Neural progenitor cell (in vitro differentiated cells): ENCODE results near the gene USP53. TPM values are rescaled to one million over a fixed set of nuclear protein-coding genes. Genes with fewer than 3 reads are reported as not detected.

Experiments
- DNase-seq: peaks from one replicate; pipeline ENCODE4 v3.0.0-alpha.2; 2016; ENCODE audit warnings: low spot score
- H2AFZ ChIP-seq: fragments of 200-600 bp; sonication (generic); replicated peaks from 2 replicates; pipeline ENCODE4 v1.6.1; 2016; ENCODE audit warnings: antibody characterized with exemption
- H3F3A ChIP-seq: fragments of 200-600 bp; sonication (generic); 2 replicates; pipeline ENCODE4 v1.6.1; 2016; ENCODE audit warnings: antibody characterized with exemption, low read depth
- H3K27ac ChIP-seq: fragments of 200-600 bp; sonication (generic); 2 replicates; pipeline ENCODE4 v1.5.1; 2016; ENCODE audit warnings: mild to moderate bottlenecking
- H3K27me3 ChIP-seq: fragments of 200-600 bp; sonication (generic); 2 replicates; pipeline ENCODE4 v1.6.1; 2016; ENCODE audit warnings: mild to moderate bottlenecking, moderate library complexity
- H3K36me3 ChIP-seq: fragments of 200-600 bp; sonication (generic); 2 replicates; pipeline ENCODE4 v1.5.1; 2016
- H3K4me1 ChIP-seq: fragments of 200-600 bp; sonication (generic); 2 replicates; pipeline ENCODE4 v1.6.1; 2016; ENCODE audit warnings: mixed run types
- H3K4me2 ChIP-seq: fragments of 200-600 bp; sonication (generic); 2 replicates; pipeline ENCODE4 v1.6.1; 2016
- H3K4me3 ChIP-seq: fragments of 200-600 bp; sonication (generic); 2 replicates; pipeline ENCODE4 v1.5.1; 2016
- H3K79me2 ChIP-seq: fragments of 200-600 bp; sonication (generic); 2 replicates; pipeline ENCODE4 v1.6.1; 2016; ENCODE audit warnings: low read depth
- H3K9ac ChIP-seq: fragments of 200-600 bp; sonication (generic); 2 replicates; pipeline ENCODE4 v1.6.1; 2016
- H3K9me3 ChIP-seq: fragments of 200-600 bp; sonication (generic); 2 replicates; pipeline ENCODE4 v1.5.1; 2016; ENCODE audit warnings: low read depth
- H4K20me1 ChIP-seq: fragments of 200-600 bp; sonication (generic); 2 replicates; pipeline ENCODE4 v1.6.1; 2016; ENCODE audit warnings: low read depth
- H3K27ac Mint-ChIP-seq: 3 replicates; pipeline ENCODE4 v1.8.0; 2021; ENCODE audit warnings: mixed read lengths
- H3K27me3 Mint-ChIP-seq: 2 replicates; pipeline ENCODE4 v1.8.0; 2022; ENCODE audit warnings: low read depth, mild to moderate bottlenecking, inconsistent platforms, moderate library complexity, mixed read lengths; ENCODE audit not compliant: insufficient read depth
- H3K36me3 Mint-ChIP-seq: 3 replicates; pipeline ENCODE4 v1.8.0; 2021; ENCODE audit warnings: mixed read lengths
- H3K4me1 Mint-ChIP-seq: 3 replicates; pipeline ENCODE4 v1.8.0; 2021; ENCODE audit warnings: mixed read lengths
- H3K4me3 Mint-ChIP-seq: 3 replicates; pipeline ENCODE4 v1.8.0; 2021; ENCODE audit warnings: mild to moderate bottlenecking, moderate library complexity, mixed read lengths
- H3K9me3 Mint-ChIP-seq: 3 replicates; pipeline ENCODE4 v1.8.0; 2020; ENCODE audit warnings: mixed read lengths
- EZH2 ChIP-seq: fragments of 200-600 bp; sonication (generic); IDR thresholded peaks from 2 replicates; pipeline ENCODE4 v1.6.1; 2017; ENCODE audit warnings: antibody characterized with exemption, mild to moderate bottlenecking, moderate library complexity
- EZH2phosphoT487 ChIP-seq: fragments of 200-600 bp; sonication (generic); IDR thresholded peaks from 2 replicates; pipeline ENCODE4 v1.6.1; 2017; ENCODE audit warnings: antibody characterized with exemption
- total RNA-seq: library from RNA; depleted of rRNA; stranded (reverse); fragments of >200 nt; gene quantifications from 2 replicates; pipeline ENCODE4 v1.2.3, GENCODE V29; 2015; ENCODE audit warnings: low replicate concordance
- TF ChIP-seq, protein P1 (sequence below): fragments of 200-600 bp; sonication (generic); IDR thresholded peaks from 2 replicates; pipeline ENCODE4 v1.5.1; 2017; ENCODE audit warnings: antibody characterized with exemption, mild to moderate bottlenecking

Gene USP53
- total RNA-seq, 1 donor from 2014 or later, result 38.7 TPM

DNA sequence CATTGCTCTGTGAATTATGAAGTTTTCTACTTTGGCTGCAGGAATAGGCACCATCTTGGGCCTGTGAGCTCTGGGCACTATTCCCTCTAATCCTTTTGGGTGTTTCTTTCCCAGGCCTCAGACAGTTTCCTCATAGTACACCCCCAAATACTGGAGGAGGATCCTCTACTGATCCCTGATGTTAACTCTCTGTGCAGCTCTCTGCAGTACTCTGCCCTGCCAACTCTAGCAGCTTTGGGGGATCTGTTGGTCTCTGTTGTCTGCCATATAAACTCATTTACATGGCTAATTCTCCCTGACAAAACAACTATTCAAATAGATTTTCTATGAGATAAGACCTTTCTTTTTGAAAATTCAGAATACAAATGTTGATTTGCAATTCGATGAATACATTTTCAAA, 29.9 kb downstream of the USP53 start:
- no peaks in the 10 kb centered on the region for H3K36me3 ChIP-seq
- peaks cover 7% of the 10 kb centered on the region for H3K4me1 Mint-ChIP-seq

DNA sequence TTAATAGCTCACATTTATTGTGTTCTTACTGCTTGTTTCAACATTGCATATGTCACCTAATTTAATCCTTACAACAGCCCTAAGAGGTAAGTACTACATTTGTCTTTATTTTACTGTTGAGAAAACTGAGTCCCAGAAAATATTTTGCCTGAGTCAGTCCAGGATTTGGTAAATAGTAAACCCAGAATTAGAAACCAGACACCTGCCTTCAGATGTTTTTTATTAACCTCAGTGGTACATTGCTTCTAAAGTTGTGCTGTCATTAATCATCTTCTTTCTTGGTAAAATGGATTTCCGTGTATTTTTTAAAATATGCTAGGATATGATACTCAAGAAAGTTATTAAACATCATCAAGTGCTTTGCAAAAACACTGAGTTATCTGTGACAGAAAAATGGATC, 31.4 kb downstream of the USP53 start:
- Histone ChIP-seq H3K79me2 (no peaks in the 10 kb centered on the region), H3K4me1 (peaks cover 19% of the 10 kb centered on the region), H3K4me2 (no peak overlapping the region), H3K36me3 (no peaks in the 10 kb centered on the region), H4K20me1 (no peaks in the 10 kb centered on the region), H3K4me3 (no peak overlapping the region), H3F3A (no peaks in the 10 kb centered on the region), H3K27me3 (no peaks in the 10 kb centered on the region), H3K9me3 (no peaks in the 10 kb centered on the region), H2AFZ (no peak overlapping the region), H3K27ac (no peak overlapping the region), H3K9ac (no peak overlapping the region)
- no peaks in the 10 kb centered on the region for H3K36me3 Mint-ChIP-seq
- TF ChIP-seq EZH2phosphoT487, result no peak
- no peak for TF ChIP-seq EZH2
- TF ChIP-seq, protein P1, sequence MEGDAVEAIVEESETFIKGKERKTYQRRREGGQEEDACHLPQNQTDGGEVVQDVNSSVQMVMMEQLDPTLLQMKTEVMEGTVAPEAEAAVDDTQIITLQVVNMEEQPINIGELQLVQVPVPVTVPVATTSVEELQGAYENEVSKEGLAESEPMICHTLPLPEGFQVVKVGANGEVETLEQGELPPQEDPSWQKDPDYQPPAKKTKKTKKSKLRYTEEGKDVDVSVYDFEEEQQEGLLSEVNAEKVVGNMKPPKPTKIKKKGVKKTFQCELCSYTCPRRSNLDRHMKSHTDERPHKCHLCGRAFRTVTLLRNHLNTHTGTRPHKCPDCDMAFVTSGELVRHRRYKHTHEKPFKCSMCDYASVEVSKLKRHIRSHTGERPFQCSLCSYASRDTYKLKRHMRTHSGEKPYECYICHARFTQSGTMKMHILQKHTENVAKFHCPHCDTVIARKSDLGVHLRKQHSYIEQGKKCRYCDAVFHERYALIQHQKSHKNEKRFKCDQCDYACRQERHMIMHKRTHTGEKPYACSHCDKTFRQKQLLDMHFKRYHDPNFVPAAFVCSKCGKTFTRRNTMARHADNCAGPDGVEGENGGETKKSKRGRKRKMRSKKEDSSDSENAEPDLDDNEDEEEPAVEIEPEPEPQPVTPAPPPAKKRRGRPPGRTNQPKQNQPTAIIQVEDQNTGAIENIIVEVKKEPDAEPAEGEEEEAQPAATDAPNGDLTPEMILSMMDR, result no peak
- no peaks in the 10 kb centered on the region for H3K27me3 Mint-ChIP-seq
- H3K4me1 Mint-ChIP-seq, result peaks cover 7% of the 10 kb centered on the region
- no peaks in the 10 kb centered on the region for H3K9me3 Mint-ChIP-seq
- H3K27ac Mint-ChIP-seq, result no peak overlapping the region
- H3K4me3 Mint-ChIP-seq, result no peak overlapping the region
- no peak for DNase-seq

More for the DNA sequence above, 29.9 kb downstream of the USP53 start:
- Mint-ChIP-seq H3K27ac (no peak overlapping the region), H3K36me3 (no peaks in the 10 kb centered on the region), H3K27me3 (no peaks in the 10 kb centered on the region), H3K4me3 (no peak overlapping the region), H3K9me3 (no peaks in the 10 kb centered on the region)
- Histone ChIP-seq H2AFZ (no peak overlapping the region), H3K79me2 (no peaks in the 10 kb centered on the region), H4K20me1 (no peaks in the 10 kb centered on the region), H3F3A (no peaks in the 10 kb centered on the region), H3K9ac (no peak overlapping the region), H3K27ac (no peak overlapping the region), H3K4me2 (no peak overlapping the region), H3K27me3 (no peaks in the 10 kb centered on the region), H3K9me3 (no peaks in the 10 kb centered on the region), H3K4me1 (peaks cover 19% of the 10 kb centered on the region), H3K4me3 (no peak overlapping the region)
- TF ChIP-seq EZH2phosphoT487, result no peak
- TF ChIP-seq EZH2, result no peak
- TF ChIP-seq, protein P1, result no peak
- peak; percentile 26 for DNase-seq

DNA sequence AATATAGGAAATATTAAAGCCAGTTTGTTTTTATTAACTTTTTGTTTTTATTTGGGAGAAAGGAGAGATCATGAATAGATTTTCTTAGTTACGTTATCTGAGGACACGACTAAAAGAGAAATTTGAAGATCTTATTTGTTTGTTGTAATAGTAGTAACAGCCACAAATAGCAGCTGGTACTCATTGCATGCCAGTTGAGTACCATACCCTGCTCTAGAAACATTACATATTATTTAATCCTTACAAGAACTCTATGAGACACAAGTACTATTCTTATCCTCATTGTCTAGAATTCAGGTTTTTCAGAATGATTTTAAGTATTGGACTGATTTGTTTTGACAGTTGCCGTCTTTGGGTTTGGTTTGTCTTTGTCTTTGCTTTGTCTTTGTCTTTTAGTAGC, 31.8 kb downstream of the USP53 start:
- Histone ChIP-seq H3K27me3 (no peaks in the 10 kb centered on the region), H4K20me1 (no peaks in the 10 kb centered on the region), H3K4me2 (no peak overlapping the region), H3K9me3 (no peaks in the 10 kb centered on the region), H3K4me1 (peaks cover 19% of the 10 kb centered on the region), H3K4me3 (no peak overlapping the region), H2AFZ (no peak overlapping the region), H3K9ac (no peak overlapping the region), H3K36me3 (no peaks in the 10 kb centered on the region), H3K79me2 (no peaks in the 10 kb centered on the region), H3K27ac (no peak overlapping the region), H3F3A (no peaks in the 10 kb centered on the region)
- Mint-ChIP-seq H3K4me1 (peaks cover 6% of the 10 kb centered on the region), H3K4me3 (no peak overlapping the region), H3K27ac (no peak overlapping the region), H3K27me3 (no peaks in the 10 kb centered on the region), H3K9me3 (no peaks in the 10 kb centered on the region), H3K36me3 (no peaks in the 10 kb centered on the region)
- no peak for TF ChIP-seq EZH2
- TF ChIP-seq, protein P1, result no peak
- no peak for TF ChIP-seq EZH2phosphoT487
- DNase-seq, result no peak
